Fibroblast of skin of scalp (primary cell): ENCODE measurements around the gene CRMP1.

ENCODE experiments used
- DNase-seq: peaks from one replicate; pipeline ENCODE4 v3.0.0-alpha.2; 2013

Gene CRMP1

DNA sequence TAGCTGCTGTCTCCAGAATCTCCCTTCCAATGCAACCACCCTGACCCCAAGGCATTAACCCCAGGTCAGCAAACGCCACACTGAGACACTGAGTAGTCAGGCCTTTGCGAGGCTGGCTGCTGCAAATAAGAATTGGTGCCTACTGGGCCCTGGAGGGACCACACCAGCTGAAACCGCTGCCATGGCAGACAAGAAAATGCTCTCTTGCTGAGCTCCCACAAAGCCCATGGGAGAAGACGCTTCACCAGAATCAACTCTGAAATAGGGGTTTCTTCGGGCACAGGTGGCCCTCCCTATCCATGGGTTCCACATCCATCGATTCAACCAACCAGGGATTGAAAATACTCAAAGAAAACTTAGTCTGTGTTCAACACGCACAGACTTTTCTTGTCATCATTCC is 26.7 kb upstream of the CRMP1 start:
- DNase-seq = no peak

DNA sequence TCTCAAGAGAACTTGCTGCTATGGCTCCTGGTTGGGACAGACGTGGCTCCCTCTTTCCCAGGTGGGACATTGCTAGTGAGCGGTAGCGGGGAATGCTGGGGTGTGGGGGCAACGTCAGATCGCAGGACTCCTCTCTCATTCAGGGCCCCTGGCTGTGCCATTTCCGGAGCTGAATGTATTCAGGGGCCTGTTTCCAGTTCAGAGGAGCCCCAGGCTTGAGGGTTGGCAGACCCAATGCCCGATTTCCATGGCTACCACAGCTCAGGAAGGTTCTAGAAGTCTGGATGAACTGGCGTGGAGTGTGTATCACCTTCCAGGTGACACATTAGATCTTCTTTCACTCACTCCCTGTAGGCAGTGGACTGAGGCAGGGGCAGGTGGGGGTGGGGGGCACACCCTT is 26.2 kb upstream of the CRMP1 start:
- DNase-seq = no peak

DNA sequence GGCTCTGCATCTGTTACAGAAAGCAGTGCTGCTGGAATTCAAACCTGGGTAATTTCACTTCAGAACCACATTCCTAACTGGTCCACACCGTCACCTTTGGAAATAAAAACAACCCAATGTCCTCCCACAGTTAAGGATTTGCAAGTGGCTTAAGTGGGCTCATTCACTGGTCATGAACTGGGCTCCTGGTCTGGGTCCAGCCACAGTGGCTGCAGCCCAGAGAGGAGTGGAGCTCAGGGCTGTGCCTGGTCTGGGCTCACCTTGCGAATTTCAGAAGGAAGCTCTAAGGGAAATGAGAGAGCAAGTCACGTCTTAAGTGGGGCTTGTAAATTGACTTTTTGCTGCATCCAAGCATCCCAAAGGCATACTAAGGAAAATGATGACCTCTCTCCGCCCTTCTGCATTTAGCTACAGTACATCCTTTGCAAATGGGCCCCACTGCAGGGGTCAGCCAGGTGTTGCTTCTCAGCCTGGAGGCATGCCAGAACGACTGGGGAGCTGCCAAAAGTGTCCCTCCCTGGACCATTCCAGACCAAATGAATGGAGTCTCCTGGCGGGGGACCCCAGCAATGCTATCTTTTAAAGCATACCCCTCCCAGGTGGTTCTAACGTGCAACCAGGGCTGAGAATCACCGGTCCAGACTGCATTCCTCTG is 25.6 kb upstream of the CRMP1 start:
- DNase-seq = no peak

DNA sequence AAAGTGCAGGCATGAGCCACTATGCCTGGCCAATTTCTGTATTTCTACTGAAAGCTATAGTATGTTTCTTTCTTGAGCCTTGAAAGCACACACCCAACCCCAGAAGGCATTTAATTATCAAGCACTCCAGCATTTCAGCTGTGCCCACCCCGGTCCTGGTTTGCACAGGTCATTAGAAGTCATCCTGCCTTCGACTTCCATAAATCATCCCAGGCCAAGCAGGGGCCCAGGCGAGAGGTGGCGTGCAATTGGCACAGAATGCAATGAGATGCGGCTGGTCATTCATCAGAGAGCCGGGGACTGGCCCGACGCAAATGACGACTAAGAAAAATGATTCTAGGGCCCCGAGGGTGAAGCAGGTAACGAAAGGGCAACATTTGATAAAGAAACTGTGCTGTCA is 24.8 kb upstream of the CRMP1 start:
- no peak for DNase-seq

DNA sequence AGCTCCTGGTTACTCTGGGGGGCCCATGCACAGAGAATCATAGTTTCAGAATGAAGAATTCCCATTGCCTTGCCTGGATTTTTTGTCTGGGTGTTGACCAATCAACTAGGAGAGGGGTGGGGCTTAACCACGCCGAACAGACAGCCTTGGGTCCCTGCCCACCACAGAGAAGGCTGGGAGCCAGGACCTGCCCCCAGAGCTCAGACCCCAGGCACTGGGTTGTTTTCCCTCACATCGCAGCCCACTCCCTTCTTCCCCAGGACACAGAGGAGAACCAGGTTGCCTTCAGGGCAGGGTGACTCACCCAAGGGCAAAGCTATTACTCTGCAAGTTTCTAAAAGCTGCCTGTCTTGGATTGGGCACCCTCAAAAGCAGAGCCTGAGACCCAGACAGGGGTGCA is 23.3 kb upstream of the CRMP1 start:
- no peak for DNase-seq

DNA sequence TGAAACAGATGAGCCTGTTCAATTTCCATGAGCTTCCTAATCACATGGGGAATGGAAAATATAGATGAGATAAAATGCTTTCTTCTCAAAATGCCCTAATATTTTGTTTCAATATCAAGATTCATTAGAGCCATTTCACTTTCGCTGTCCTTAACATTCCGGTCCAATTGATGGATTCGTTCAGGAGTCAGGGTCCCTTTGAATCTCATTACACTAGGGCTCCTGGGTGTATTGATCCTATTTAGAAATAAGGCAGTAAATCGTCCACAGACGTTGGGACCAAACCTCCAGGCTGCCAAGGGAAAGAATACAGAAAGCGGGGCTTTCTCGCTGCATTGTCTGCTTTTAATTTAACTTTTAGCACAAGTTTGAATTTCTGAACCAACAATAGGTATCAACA is 20.6 kb upstream of the CRMP1 start:
- DNase-seq = no peak

DNA sequence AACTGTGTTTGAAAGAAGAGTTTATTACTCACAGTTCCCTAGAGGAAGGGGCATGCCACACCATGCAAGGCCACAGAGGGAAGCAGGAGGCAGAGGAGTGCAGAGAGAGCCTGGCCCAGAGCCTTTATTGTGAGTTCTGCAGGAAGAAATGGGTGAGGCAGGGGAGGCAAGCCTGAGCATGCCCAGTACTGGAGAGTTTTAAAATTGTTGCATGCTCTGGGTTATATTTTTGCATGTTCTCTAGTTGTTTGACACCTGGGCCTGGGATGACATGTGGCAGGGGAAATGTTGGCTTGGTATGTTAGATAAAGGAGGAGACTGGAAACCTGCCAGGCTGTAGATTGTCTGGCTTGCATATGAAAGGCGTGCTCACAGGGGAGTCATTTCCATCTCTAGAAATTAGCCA is 19.7 kb upstream of the CRMP1 start:
- DNase-seq = no peak

DNA sequence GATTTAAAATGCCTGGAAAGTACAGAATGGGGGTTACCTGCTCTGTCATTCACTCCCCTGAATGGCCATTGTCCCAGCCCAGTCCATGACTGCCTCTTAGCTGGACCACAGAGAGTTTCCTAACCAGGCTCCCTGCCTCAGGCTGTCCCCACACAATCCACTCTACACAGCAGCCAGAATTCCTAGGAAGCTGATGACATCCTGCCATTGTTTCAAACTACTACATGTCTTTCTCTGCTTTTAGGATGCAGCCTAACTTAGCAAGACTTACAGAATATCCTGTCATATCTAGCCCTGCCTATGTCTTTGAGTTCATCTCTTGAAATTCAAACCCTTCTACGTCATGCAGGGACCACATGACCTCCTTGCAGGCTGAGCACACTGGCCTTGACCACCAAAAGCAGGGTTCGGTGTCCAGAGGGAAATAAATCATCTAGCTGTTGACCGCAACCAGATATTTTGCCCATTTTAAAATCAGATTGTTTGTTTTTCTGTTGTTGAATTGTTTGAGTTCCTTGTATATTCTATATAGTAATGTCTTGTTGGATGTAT is 16.1 kb upstream of the CRMP1 start:
- DNase-seq = no peak

DNA sequence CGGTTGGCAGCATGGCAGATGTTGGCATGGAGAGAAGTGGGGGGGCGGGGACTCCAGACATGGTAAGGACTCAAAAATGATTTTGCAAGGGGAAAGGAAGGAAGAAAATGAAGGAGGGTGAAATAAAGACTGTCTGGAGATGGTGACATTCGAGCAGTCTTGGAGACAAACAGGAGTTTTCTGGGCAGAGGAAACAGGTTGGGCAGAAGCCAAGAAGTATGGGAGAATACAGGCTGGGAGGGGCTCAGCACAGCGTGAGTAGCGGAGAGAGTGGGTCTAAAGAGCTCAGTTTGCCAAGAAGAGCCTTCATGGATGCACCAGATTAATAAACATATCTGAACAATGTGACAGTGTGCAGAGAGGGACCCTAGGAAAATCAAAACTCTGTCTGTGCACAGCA is 13.3 kb upstream of the CRMP1 start:
- no peak for DNase-seq

DNA sequence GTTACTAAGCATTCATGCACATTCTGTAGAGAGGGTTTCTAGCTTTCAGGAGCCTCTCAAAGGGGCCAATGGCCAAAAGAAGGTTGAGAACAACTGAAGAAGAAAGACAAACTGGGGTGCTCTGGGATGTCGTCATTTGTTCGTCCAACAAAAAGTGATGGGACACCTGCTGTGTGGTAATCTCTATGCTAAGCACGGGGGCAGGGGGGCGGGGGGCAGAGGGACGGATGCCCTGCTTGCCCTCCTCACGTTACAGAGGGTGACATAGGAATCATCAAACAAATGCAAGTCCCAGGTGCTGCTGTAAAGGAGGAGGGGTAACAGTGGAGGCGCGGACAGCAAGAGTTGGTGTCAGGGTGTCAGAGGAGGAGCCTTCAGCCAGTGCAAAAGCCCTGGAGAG is 12.8 kb upstream of the CRMP1 start:
- no peak for DNase-seq

DNA sequence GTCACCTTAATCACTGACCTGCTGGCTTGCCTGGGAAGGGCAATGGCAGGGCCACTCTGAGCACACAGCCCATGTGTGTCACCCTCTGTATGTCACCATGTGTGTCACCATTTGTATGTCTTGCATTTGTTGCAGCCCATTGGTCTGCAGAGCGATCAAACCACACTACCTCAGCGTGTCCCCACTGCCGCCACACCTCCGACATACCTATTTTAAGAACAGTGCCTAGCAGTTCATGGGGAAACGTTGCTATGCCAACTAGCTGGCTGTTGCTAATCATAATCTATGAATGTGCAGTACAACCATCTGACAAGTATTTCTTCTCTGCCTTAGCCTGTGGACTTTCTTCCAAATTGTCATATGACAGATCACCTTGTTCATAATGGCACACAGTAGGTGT is 8.0 kb upstream of the CRMP1 start:
- no peak for DNase-seq

DNA sequence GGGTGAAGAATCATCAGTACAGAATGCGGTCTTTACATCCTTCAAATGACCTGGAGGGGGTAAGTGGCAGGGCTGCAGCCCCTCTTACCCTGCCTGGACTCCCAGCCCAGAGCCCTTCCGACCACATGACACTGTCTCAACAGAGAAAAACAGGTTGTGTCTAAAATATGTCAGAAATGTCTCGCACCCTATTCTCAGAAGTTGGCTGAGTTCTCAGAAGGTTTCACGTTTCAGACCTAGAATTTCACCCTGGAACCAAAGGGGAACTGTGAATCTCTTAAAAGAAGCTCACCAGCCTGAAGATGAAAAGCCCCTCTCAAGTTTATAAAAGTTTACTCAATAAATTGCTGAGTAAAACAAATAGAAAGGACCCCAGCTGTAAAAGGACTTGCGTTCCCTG is 7.0 kb upstream of the CRMP1 start:
- no peak for DNase-seq

DNA sequence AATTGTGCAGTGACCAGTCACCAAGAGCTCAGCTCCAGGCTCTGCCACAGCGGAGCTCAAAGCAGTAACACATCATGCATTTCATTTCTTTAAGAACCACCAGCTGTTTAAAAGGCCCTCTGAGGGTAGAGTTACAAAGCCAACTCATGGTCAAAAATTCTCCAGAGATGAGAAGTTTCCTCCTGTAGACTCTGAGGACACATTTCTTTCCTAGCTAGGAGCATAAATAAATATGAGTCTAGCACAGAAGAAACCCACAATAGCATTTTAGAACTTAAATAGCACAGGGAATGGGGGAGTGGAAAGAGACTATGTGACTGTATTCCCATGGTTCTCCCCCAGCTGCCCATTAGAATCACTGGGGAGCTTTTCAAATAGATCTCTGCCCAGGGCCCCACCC is 6.5 kb upstream of the CRMP1 start:
- DNase-seq = no peak

DNA sequence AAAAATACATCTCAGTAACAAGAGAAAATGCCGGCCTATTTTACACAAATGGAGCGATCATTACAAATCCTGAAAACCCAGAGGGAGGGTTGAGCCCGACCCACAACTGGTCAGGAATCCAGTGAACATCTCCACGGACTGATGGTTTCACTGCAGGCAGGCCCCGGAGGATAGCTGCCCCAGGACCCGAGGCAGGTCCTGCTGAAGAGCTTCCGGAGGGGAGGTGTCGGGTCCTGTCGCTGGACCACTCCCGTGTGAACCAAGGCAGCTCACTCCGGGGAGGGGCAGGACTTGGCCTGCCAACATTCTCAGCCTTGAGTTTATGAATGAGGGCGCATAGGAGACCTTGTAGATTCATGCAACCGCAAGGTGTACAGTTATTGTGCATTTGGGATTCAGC is 4.8 kb upstream of the CRMP1 start:
- DNase-seq = no peak

DNA sequence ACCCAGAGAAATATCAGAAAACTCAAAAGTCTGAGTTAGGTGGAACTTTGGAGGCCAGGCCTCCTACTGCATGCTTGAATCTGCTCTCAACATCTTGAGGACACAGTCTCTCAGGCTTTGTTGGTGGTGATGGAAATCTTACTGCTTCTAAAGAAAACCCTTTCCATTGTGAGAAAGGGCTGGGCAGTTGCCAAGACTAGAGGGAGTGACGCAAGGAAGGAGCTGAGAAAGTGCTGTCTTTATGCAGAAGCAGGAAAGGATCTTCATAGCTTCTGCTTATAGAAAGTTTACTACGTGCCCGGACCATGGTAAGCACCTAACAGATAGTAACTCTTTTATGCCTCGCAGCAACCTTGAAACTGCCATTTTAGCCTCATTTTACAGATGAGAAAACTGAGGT is 2.4 kb upstream of the CRMP1 start:
- DNase-seq = no peak

DNA sequence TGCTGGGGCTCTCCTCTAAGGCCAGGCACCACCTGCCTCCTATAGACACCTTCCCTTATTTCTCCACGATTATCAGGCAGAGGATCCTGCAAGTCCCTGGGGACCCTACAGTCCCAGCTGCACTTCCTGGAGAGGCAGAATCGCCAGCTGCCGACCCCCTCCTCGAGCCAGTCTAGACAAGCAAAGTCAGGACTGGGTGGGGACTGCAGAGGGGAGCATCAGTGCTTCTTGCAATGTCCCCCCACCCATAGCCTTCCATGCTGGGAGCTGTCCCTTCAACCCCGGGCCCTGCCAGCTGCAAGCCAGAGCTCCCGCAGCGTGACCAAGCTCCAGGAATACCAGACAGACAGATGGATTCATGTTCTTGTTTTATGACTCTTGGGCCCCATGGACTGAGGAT is 1.4 kb upstream of the CRMP1 start:
- no peak for DNase-seq

DNA sequence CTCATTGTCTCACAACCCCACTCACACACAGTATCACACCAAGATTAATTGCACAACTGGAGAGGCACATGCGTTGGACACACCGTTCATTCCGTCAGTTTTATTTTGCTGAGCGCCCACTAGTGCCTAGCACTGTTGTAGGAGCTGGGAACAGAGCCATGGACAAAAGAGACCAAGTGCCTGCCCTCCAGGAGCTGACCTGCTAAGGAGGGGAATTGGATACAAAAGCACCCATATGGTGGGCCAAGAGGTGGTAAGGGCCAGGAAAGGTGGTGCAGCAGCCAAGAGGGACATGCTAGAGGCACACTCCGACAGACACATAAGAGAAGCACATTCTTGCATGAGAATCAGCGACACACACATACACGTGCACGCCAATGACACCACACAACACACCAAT is 705 bp upstream of the CRMP1 start:
- DNase-seq = no peak

DNA sequence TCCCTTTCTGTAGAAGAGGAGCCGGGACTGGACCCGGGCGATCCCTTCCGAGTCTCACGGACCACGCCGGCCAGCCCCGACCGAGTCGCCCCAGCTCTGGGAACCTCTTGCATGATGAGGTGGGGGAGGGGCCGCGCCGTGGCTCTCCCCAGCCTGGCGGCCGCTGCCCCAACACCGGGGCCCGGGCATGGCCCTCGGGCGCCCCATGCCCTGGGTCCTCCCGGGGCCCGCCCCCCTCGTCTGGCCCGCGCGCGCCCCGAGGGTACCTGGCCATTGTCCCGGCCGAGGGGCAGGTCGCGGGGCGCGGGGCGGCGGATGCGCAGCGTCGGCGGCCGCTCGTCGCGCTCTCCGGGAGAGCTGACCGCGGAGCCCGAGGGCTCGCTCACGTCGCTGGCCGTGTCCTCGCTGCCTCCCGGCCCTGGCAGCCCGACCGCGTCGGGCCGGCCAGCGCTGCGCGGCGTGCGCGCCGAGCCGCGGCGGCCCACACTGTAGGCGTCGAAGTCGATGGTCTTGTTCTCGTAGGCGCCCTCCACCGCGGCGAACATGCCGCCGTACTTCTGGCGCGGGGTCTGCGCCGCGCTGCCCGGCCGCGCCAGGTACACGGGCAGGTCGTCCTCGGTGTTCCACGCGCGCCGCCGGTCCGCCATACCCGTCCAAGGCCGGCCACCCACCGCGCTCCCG is 423 bp downstream of the CRMP1 start:
- DNase-seq = no peak

DNA sequence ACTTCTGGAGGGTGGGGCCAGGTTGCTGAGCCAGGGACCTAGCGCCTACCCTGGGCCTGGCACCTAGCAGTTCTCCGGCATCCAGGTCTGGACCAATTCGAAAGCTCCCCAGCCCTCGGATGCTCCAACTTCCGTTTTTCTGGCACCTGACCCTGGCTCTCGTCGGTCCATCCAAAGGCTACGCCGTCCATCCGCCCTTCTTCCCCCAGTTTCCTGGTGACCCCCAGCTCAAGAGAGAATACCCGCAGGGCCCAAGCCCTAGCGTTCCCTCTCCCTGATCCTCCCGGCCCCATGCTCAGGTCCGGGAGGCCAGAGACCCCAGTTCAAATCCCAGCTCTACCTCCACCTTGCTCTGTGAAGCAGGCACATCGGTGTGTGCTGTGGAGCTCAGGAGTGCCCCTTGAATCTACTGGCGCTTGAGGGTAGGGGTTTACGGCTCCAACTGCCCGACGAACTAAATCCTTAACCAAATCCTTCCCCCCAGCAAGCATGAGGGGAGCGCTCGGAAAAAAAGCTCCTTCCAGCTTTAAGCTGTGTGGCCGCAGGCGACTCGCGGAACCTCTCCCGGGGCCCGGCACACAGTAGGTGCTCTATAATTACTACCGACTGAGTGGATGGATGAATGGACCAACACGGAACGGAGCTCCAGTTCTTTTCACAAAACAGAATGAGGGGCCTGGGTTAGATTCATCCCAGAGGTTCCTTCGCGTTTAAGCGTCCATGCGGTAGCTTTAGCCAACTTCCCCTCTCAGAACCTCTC is 1.1 kb downstream of the CRMP1 start:
- no peak for DNase-seq

DNA sequence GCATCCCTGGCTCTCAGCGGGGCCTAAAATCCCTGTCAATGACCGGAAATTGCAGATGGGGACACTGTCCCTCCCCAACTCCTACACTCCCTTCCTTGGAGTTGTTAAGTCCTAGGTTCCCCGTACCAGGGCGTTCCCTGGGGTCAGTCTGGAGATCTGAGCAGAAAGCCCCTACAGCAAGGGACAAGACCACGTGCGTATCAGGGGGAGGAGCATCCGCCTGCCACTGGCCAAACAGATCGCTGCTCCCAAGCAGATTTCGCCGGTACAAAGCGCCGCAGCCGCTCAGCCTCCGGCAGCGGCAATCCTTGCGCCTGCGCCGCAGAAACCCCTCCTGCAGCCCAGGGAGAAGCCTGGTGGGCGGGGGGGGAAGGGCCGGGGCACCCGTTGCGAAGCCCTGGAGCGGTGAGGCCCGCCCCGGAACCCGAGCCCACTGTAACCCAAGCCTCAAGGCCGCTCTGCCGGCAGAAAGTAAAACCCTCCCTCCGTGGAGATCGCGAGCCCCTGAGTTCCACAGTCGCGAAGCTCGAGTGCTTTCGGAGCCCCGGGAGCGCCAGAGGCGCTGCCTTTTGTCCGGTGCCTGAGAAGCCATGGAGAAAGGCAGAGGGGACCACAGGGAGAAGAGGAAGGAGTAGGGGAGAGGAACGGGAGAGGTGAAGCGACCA is 2.7 kb downstream of the CRMP1 start:
- DNase-seq = no peak

DNA sequence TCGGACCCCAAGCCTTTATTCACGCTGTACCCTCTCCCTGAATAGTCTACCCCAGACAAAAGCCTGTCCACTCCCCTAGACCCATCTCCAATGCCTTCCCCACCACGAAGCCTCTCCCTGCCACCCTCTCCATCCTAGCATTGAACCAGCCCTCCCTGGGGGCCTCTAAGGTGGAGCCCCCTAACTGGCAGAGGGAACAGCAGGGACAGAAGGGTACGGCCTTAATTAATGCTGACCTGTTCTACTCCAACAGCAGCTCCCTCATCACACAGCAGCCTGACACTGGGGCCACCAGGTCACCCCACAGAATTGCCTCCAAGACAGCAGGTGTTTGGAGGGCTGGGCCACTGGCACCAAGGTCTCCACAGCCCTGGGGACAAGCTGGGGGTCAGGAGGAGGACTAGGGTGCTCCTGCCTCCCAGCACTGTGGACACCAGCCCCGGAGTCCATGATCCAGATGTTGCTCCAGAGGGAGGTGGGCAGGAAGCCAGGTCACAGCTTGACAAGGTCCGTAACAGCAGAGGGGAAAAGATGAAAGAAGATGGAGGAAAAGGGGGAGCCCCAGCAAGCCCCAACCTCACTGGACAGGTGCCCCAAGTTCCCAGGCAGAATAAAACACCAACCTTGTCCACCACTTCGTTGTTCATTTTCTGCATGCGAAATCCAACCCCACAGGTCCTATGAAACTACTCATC is 3.7 kb downstream of the CRMP1 start:
- DNase-seq = no peak

DNA sequence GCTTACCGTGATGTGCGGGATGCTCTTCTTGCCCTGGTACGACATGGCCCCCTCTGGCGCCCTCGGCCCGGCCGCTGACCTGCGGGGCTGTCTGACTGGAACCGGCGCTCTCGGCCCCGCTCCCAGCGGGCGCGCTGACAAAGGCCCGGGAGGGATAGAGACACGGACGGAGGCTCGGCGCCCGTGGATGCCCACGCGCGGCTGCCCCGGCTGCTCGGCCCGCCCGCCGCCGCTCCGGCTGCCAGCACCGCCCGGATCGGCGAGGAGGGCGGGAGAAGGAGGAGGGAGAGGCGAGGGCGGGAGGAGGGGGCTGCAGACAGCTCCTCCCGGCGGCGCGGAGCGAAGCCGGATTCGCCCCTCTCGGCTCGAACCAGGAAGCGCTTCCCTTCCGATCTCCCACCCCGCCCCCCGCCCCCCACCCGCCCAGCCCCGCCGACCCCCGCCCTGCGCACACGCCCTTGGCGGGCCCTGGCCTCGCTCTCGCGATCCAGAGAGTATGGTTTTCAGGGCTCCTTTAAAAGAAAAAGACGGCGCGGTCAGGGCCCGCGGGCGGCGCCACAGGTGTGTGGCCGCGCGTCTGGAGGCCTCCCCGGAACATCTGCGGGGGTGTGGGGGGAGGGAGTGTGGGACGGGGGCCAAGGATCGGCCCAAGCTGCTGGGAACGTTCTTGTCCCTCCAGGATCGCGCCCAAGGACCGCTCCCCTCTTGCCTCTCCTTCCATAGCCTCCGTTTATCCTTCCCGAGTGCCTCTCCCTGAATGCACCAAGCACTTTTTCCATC is 4.5 kb downstream of the CRMP1 start:
- DNase-seq = no peak
